ENCODE data around the gene ZNF808. TPM values are rescaled to one million over a fixed set of nuclear protein-coding genes. Genes with fewer than 3 reads are reported as not detected.
"Not testable (repeated sequence)": the region's sequence is repeated elsewhere in the genome, so short reads cannot be mapped to it uniquely, and the experiment has no call there.

The ZNF808 gene
- polyA plus RNA-seq, 1 of the 3 experiments (the other 2 are of a cell fraction), result 3.3 TPM

DNA sequence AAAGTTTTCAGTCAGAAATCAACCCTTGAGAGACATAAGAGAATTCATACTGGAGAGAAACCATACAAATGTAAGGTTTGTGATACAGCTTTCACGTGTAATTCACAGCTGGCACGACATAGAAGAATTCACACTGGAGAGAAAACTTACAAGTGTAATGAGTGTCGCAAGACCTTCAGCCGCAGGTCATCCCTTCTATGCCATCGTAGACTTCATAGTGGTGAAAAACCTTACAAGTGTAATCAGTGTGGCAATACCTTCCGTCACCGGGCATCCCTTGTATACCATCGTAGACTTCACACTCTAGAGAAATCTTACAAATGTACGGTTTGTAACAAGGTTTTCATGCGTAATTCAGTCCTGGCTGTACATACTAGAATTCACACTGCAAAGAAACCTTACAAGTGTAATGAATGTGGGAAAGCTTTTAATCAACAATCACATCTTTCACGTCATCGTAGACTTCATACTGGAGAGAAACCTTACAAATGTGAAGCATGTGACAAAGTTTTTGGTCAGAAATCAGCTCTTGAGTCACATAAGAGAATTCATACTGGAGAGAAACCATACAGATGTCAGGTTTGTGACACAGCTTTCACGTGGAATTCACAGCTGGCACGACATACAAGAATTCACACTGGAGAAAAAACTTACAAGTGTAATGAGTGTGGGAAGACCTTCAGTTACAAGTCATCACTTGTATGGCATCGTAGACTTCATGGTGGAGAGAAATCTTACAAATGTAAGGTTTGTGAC is 26.9 kb downstream of the ZNF808 start (continued):
- TF ChIP-seq, protein P1, sequence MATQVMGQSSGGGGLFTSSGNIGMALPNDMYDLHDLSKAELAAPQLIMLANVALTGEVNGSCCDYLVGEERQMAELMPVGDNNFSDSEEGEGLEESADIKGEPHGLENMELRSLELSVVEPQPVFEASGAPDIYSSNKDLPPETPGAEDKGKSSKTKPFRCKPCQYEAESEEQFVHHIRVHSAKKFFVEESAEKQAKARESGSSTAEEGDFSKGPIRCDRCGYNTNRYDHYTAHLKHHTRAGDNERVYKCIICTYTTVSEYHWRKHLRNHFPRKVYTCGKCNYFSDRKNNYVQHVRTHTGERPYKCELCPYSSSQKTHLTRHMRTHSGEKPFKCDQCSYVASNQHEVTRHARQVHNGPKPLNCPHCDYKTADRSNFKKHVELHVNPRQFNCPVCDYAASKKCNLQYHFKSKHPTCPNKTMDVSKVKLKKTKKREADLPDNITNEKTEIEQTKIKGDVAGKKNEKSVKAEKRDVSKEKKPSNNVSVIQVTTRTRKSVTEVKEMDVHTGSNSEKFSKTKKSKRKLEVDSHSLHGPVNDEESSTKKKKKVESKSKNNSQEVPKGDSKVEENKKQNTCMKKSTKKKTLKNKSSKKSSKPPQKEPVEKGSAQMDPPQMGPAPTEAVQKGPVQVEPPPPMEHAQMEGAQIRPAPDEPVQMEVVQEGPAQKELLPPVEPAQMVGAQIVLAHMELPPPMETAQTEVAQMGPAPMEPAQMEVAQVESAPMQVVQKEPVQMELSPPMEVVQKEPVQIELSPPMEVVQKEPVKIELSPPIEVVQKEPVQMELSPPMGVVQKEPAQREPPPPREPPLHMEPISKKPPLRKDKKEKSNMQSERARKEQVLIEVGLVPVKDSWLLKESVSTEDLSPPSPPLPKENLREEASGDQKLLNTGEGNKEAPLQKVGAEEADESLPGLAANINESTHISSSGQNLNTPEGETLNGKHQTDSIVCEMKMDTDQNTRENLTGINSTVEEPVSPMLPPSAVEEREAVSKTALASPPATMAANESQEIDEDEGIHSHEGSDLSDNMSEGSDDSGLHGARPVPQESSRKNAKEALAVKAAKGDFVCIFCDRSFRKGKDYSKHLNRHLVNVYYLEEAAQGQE (IDR thresholded peaks at IDR 0.05; ENCODE audit: low read depth, low read length), result no peak
- TF ChIP-seq NRF1 (IDR thresholded peaks at IDR 0.05; ENCODE audit: low read depth, low read length) (no peak), RXRA (IDR thresholded peaks at IDR 0.05; ENCODE audit: borderline replicate concordance, low read depth) (no peak), EP300 (IDR thresholded peaks at IDR 0.05; ENCODE audit: borderline replicate concordance in 1 of 2, low read depth in 1 of 2, low read length in 1 of 2) (no peak)

DNA sequence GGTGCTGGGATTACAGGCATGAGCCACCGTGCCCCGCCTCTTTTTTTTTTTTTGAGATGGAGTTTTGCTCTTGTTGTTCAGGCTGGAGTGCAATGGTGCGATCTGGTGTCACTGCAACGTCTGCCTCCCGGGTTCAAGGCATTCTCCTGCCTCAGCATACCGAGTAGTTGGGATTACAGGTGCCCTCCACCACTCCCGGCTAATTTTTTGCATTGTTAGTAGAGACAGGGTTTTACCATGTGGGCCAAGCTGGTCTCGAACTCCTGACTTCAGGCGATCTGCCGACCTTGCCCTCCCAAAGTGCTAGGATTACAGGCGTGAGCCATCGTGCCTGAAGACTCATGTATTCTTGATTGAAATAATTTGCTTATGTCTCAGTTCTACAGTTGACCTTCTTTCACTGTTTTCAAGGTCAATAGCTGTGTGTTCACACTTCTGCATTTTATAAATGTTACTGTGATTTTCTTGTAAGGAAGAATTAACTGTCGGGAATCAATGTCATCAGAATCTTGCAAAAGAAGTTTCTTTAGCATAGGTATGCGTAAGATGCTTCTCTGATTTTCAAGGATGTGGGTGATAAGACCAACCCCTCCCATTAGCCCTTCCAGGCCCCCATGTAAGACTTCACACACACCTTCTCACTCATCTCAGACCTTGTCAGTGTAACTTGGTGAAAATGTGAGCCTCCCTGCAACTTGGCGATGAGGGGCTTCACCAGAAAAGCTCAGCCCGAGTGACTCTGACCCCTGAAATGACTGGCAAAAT is 29.9 kb downstream of the ZNF808 start:
- H3F3A ChIP-seq (replicated peaks; ENCODE audit: insufficient read depth), result no peaks in the 10 kb centered on the region
- no peaks in the 10 kb centered on the region for H3K4me1 ChIP-seq (ENCODE audit: control insufficient read depth in 1 of 2, insufficient read depth in 2 of 2, low read depth in 1 of 2, low read length in 1 of 2)
- DNase-seq, result no peak
- no peak overlapping the region for H2AFZ ChIP-seq (ENCODE audit: low read depth)
- no peak overlapping the region for H3K4me3 ChIP-seq (ENCODE audit: low read depth in 2 of 2, low read length in 1 of 2)
- peaks cover 27 to 75% of the 10 kb centered on the region in 2 experiments for H3K36me3 ChIP-seq (replicated peaks in 1 of 2; ENCODE audit: control insufficient read depth in 1 of 2, insufficient read depth in 2 of 2, low read length in 1 of 2)
- no peaks in the 10 kb centered on the region for H3K9me2 ChIP-seq
- H3K9me3 ChIP-seq, result peaks cover 15% of the 10 kb centered on the region; the same call in 1 of the 2 replicates
- POLR2A ChIA-PET, result no interaction called here
- H3K79me2 ChIP-seq (ENCODE audit: insufficient read depth), result no peaks in the 10 kb centered on the region
- TF ChIP-seq EP300 (IDR thresholded peaks at IDR 0.05; ENCODE audit: borderline replicate concordance in 1 of 2, low read depth in 1 of 2, low read length in 1 of 2), result no peak
- TF ChIP-seq MEF2A (IDR thresholded peaks at IDR 0.05; ENCODE audit: borderline replicate concordance, low read depth), result no peak
- TF ChIP-seq, protein P2, sequence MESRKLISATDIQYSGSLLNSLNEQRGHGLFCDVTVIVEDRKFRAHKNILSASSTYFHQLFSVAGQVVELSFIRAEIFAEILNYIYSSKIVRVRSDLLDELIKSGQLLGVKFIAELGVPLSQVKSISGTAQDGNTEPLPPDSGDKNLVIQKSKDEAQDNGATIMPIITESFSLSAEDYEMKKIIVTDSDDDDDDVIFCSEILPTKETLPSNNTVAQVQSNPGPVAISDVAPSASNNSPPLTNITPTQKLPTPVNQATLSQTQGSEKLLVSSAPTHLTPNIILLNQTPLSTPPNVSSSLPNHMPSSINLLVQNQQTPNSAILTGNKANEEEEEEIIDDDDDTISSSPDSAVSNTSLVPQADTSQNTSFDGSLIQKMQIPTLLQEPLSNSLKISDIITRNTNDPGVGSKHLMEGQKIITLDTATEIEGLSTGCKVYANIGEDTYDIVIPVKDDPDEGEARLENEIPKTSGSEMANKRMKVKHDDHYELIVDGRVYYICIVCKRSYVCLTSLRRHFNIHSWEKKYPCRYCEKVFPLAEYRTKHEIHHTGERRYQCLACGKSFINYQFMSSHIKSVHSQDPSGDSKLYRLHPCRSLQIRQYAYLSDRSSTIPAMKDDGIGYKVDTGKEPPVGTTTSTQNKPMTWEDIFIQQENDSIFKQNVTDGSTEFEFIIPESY (IDR thresholded peaks at IDR 0.05; ENCODE audit: borderline replicate concordance, low read depth), result no peak
- no peak overlapping the region for H3K9ac ChIP-seq
- H3K27ac ChIP-seq (ENCODE audit: low read depth in 2 of 2, low read length in 1 of 2), result no peak overlapping the region
- H3K27me3 ChIP-seq (ENCODE audit: insufficient read depth), result no peaks in the 10 kb centered on the region
- H4K20me1 ChIP-seq (ENCODE audit: insufficient read depth), result no peaks in the 10 kb centered on the region
- CTCF ChIA-PET, result no interaction called here
- H3K4me2 ChIP-seq, result no peak overlapping the region
- WGBS (ENCODE audit: low lambda C conversion rate), result 88% methylated on average over 15 of the region's 16 CpGs

DNA sequence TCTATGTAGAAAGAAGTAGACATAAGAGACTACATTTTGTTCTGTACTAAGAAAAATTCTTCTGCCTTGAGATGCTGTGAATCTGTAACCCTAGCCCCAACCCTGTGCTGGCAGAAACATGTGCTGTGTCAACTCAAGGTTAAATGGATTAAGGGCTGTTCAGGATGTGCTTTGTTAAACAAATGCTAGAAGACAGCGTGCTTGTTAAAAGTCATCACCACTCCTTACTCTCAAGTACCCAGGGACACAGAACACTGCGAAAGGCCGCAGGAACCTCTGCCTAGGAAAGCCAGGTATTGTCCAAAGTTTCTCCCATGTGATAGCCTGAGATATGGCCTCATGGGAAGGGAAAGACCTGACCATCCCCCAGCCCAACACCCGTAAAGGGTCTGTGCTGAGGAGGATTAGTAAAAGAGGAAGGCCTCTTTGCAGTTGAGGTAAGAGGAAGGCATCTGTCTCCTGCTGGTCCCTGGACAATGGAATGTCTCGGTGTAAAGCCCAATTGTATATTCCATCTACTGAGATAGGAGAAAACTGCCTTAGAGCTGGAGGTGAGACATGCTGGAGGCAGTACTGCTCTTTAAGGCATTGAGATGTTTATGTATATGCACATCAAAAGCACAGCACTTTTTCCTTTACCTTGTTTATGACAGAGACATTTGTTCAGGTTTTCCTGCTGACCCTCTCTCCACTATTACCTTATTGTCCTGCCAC is 31.4 kb downstream of the ZNF808 start:
- CTCF ChIA-PET, result interaction anchor here (0.6 kb wide), 1 partner anchor 45 kb away, joined by 3 read pairs; no protein-coding TSS in a partner anchor
- H3F3A ChIP-seq (replicated peaks; ENCODE audit: insufficient read depth); H3K4me1 ChIP-seq (ENCODE audit: control insufficient read depth in 1 of 2, insufficient read depth in 2 of 2, low read depth in 1 of 2, low read length in 1 of 2); H3K9me2 ChIP-seq; H3K27ac ChIP-seq (ENCODE audit: low read depth in 2 of 2, low read length in 1 of 2); H2AFZ ChIP-seq (ENCODE audit: low read depth); H4K20me1 ChIP-seq (ENCODE audit: insufficient read depth); H3K4me3 ChIP-seq (ENCODE audit: low read depth in 2 of 2, low read length in 1 of 2); DNase-seq; H3K4me2 ChIP-seq; H3K27me3 ChIP-seq (ENCODE audit: insufficient read depth); POLR2A ChIA-PET; H3K9ac ChIP-seq; H3K79me2 ChIP-seq (ENCODE audit: insufficient read depth); H3K9me3 ChIP-seq: not testable (repeated sequence)
- 85% methylated on average over 5 of the region's 5 CpGs for WGBS (ENCODE audit: low lambda C conversion rate)
- peaks cover 16 to 72% of the 10 kb centered on the region in 2 experiments for H3K36me3 ChIP-seq (replicated peaks in 1 of 2; ENCODE audit: control insufficient read depth in 1 of 2, insufficient read depth in 2 of 2, low read length in 1 of 2)

DNA sequence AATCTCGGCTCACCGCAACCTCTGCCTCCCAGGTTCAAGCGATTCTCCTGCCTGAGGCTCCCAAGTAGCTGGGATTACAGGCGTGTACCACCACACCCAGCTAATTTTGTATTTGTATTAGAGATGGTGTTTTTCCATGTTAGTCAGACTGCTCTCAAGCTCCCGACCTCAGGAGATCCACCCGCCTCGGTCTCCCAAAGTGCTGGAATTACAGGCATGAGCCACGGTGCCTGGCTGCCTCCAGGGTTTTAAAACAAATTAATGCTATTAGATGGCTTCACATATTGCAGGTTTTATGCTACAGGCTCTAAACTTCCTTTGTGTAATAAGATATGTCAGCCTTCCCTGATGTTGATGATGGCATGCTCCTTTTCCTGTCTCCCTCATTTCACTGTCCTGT is 34.1 kb downstream of the ZNF808 start:
- H3K4me3 ChIP-seq (ENCODE audit: low read depth in 2 of 2, low read length in 1 of 2); H3K9me3 ChIP-seq; CTCF ChIA-PET: not testable (repeated sequence)

More for the DNA sequence above, 34.1 kb downstream of the ZNF808 start:
- H4K20me1 ChIP-seq (ENCODE audit: insufficient read depth); H3K4me1 ChIP-seq (ENCODE audit: control insufficient read depth in 1 of 2, insufficient read depth in 2 of 2, low read depth in 1 of 2, low read length in 1 of 2); DNase-seq; H3K4me2 ChIP-seq; POLR2A ChIA-PET; H2AFZ ChIP-seq (ENCODE audit: low read depth); H3K27ac ChIP-seq (ENCODE audit: low read depth in 2 of 2, low read length in 1 of 2); H3K9ac ChIP-seq; H3K9me2 ChIP-seq; H3F3A ChIP-seq (replicated peaks; ENCODE audit: insufficient read depth); H3K79me2 ChIP-seq (ENCODE audit: insufficient read depth); H3K27me3 ChIP-seq (ENCODE audit: insufficient read depth): not testable (repeated sequence)
- peaks cover 0 to 54% of the 10 kb centered on the region in 2 experiments for H3K36me3 ChIP-seq (replicated peaks in 1 of 2; ENCODE audit: control insufficient read depth in 1 of 2, insufficient read depth in 2 of 2, low read length in 1 of 2)
- 83% methylated on average over 8 of the region's 8 CpGs for WGBS (ENCODE audit: low lambda C conversion rate)
